Ureter (tissue), 1 donor: ENCODE results near the gene SH3RF3. TPM values are rescaled to one million over a fixed set of nuclear protein-coding genes. Genes with fewer than 3 reads are reported as not detected.
A peak's percentile ranks its signal among the peaks of the same experiment; 100 is the strongest.

ENCODE experiments used
- DNase-seq: peaks from one replicate; pipeline ENCODE4 v3.0.0-alpha.2; 2020; ENCODE audit warnings: low spot score
- total RNA-seq: library from RNA; stranded (reverse); gene quantifications from one replicate; pipeline ENCODE4 v1.2.4, GENCODE V29; 2023
- donor health status: DM: yes; HTN: yes; CAD: no.

Gene SH3RF3
- total RNA-seq, 1 donor from 2014 or later = 8.0 TPM

DNA sequence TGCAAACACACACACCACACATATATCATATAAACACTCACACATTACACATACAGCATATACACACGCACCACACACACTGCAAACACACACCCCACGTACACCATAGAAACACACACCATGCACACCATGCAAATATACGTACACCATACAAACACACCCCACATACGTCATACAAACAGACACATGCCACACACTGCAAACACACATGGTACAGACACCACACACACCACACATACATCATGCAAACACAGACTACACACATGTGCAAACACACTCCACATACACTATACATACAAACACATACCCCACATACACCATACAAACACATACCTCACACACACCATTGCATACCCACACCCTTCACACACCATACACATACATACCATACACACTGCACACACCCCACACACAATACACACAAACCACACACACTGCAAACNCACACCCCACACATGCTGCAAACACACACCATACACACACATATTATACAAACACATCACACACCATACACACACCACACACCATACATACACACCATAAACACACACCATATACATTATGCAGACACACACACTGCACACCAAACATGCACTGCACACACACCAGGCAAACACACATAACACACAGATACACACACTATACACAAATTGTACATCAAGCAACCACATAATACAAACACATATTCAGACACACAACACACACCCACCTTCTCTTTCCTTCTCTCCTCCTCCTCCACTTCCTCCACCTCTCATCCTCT is 364.4 kb downstream of the SH3RF3 start:
- DNase-seq = no peak

DNA sequence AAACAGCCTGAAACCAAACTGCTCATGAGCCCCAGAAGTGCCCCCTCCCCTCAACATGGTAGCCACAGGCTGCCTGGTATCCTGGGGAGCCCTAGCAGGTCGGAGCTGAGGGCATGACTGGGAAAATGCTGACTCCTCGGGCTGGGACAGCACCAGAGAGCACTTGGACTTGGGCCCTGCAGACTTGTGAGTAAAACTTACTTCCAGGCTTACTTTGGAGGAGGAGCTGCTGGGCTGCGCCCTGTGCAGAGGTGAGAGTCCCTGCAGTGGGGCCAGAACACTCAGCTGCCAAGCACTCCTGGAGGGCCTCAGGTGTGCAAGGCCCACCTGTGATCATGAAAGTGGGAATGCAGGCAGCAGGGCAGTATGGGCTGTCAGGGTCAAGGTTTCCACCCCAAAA is 365.3 kb downstream of the SH3RF3 start:
- DNase-seq = no peak

DNA sequence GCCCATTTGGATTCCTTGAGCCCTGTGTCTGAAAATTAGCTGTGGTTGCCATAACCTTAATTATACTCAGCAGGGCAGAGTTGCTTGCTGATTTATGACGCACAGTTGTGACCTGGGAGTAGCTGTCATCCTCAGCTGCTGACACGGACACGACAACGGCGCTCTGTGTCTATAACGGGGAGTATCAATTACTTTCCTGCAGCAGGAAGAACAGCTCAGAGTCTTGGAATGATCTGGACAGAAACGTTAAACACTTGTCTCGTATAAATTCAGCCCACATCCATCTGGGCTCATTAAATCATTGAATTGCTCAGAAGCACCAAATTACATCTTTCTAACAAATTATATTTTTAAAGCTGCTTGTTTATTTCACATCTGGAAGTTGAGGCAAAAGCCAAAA is 368.5 kb downstream of the SH3RF3 start:
- DNase-seq = no peak

DNA sequence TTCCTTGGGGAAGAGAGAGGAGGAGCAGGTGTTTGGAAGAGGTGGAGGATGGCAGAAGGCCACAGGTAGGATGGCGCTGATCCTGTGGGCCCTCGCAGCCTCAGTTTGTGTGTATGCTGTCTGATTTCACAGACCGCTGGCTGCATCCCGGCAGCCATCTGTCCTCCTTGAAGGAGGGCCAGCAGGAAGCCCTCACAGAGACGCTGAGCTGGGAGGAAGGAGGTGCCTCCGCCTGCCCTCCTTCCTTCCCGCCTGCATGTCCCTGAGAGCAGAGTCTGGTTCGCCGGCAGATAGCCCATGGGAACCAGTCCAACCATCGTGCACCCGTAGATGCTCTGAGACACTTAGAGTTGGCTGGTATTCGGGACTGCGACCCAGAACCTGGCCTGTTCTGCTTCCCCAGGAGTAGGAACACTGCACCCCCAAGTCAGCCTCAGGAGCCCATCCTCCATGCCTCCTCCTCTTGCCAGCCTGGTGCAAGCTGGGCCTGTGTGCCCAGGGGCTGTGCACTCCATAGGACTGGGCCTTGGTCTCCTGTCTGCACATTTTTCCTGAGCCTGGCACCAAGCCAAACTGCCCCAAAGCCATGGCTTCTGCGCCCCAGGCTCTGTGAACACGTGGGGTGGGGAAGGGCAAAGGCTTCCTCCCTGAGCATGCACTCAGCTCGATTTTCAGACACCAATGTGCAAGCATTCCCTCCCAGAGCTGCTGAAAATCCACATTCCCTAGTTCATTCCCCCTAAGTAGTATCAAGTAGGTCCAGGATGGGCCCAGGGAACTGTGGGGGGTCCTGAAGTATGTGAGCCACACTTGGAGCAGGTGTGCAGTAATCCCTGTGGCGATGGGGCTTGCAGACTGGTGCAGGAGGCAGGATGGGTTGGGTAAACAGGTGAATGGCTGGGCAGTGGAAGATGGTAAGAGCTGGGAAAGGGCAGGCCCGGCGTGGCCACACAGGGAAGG is 369.2 kb downstream of the SH3RF3 start:
- no peak for DNase-seq

DNA sequence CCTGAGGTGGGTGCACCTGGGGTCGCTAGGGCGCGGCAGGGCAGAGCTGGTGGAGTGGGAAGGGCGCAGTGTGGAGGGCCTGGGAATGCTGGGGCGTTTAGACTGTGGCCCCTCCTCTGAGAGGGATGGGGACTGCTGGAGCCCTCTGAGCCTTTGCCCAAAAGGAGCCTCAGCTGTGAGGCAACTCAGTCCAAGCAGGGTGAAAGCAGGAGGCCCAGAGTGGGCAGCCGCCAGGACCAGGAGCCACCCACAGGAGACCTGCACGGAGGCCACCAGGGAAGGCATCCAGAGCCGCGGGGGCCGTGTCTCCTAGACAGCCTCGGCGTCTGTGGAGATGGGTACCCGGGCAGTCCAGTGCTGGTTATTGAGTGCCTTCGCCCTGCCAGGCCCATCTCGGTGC is 369.9 kb downstream of the SH3RF3 start:
- no peak for DNase-seq

DNA sequence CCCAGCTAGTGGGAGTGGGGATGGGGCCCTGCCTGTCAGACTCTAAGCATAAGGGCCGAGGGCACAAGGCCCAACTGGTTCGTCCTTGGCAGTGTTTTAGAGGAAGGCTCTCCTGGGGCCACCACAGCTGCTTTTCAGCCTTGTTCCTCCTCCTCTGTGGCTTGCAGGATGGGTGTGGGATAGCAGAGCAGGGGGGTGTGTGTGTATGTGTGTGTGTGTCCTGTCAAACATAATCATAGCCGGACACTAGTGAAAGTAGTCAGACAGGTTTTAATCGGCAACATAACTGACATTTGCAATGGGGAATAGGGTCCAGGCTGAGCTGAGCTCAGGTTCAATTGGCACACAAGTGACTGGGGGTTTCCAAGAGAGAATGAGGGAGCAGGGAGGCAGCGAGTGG is 370.6 kb downstream of the SH3RF3 start:
- DNase-seq = peak; percentile 68

DNA sequence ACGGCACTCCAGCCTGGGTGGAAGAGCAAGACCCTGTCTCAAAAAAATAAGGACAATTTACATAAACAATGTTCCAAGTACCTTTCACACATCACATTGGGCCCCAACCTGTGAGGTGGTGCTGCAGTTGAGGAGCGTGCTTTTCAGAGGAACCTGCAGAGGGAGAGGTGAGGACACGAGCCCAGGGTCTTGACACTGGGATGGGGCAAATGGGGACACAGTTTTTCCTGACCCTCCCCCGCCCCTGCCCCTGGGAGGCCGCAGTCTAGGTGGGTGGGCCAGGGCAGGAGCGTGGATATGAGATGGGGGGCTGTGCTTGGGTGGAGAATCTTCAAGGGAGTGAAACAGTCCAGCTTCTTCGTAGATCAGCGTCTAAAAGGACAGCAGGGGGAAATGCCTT is 371.9 kb downstream of the SH3RF3 start:
- DNase-seq = no peak

DNA sequence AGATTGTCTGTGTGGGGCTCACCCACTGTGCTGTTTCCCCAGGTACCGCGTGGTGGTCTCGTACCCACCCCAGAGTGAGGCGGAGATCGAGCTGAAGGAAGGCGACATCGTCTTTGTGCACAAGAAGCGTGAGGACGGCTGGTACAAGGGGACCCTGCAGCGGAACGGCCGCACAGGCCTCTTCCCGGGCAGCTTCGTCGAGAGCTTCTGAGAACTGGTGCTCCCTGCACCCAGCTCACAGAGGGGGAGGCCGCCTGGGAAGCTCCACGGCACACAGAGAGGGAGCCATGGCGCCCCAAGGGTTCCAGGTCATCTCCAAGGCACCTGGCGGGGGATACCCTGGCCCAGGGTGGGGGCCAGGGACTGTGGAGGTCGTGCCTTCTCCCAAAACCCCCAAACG is 372.5 kb downstream of the SH3RF3 start:
- DNase-seq = no peak

DNA sequence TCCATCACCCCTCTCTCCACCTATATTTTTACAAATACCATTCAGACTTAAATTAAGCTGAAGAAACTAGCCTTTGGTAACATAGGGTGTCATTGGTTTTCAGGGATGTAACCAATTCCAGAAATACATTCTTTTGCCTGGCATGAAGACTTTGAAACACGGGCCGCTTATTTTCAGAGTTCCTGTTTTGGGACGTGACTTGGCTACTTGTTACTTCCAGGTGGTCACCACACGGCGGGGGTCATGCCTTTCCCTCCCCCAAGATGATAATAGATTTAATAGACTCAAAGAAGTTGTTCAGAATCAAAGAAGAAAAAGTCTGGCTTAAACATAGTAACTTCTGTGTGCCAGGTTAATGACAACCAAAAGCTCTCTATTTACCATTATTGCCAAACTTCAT is 374.2 kb downstream of the SH3RF3 start:
- DNase-seq = no peak

DNA sequence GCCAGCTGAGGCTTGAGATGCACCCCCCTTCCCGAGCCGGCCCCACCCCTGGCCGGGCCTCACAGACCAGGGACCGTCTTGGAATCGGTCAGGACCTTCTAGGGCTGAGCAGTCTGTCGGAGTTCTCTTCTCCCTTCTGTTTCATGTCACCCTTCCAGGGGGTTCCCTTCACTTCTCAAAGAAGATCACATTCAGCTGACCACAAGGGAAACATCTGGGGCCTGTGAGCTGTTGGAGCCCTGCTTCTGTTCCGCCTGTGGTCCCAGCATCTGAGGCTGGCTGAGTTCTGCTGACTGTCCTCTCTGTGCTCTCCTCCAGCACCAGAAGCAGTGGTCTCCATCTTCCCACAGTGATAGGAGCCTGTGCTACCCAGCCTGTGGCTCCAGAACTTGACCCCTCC is 378.2 kb downstream of the SH3RF3 start:
- DNase-seq = no peak

DNA sequence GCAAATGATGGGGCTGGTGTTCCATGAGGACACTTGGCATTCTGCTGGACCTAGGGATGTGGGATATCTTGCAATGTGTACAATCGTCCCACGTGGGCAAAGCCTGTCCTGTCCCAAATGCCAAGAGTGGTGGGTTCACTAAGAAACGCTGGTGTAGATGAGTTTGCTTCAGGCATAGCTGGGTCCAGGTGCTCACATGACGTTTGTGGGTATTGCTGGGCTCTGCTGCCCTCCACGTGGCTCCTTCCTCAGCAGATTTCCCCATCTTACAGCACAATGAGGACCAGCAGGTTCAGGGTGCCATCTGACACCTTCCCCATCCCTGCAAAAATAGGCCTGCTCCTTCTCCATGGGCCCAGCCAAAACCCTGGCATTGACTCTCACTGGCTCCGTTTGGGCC is 378.8 kb downstream of the SH3RF3 start:
- DNase-seq = no peak

DNA sequence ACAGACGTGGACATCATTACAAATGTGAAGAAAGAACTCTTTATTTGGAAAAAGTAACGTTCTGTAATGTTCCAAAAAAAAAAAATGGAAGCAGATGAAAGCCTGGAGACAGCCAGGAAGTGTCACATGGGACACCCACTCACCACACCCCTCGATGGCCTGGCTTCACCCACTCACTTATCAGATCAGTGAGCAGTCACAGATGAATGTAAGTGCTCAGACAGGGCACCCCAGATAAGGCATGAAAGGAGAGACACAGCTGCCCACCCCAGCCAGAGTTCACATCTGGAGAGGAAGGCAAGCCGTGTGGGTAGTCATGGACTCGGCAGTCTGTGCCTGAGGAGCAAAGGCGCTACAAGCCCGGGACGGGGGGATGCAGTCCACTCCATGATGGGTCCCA is 379.6 kb downstream of the SH3RF3 start:
- DNase-seq = no peak

DNA sequence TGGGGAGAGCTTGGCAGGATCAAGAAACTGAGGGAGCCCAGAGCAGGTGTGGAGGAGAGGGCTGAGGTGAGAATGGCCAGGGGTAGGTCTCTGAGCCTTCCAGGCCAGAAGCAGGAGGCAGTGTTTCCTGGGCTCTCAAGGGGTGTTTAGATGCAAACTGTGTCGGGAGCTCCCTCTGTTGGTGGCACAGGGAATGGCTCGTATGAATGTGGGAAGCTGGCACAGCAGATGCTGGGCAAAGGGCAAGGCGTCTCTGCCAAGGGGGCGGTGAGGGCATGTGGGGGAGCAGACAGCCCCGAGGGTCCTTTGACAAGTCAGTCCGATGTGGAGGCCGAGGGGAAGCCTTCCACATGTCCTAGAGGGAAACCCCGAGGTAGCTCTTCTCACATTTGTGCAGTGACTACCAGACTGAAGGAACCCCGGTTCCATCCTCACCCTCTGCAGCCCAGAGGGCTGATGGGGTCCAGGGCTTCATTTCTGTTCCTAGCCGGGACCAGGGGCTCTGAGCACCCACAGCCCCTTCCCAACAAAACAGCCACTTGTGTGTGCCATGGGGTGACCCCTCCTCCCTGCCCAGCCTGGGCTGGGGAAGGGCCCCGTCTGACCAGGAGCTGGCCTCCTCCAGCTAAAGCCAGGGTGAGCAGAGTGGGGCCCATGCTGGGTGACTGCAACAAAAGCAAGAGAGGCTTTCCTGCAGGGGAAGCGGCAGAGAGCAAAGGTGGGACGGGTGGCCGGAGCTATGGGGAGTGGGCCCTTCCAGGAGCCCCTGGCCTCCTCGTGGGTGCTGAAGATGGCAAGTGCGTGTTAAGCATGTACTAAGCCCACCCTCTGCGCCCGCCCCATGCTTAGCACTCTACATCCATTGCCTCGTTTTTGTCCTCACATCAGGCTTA is 381.4 kb downstream of the SH3RF3 start:
- DNase-seq = peak; percentile 84

DNA sequence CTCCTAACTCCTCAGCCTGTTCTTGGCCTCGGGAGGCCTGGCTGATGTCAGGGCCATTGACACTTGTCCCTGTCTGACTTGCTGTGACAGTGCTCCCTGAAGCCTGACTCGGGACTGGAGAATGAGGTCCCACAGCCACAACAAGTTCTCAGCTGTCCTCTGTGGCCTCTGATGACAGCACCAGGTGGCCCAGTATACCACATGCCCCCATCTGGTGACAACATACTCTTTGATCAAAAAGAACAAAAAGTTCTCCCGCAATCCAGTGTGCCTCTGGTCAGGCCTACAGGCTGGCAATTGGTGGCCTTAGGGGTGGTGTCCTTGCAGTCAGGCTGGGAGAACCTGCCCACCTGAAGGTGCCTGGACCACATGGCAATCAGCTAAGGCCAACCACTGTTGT is 382.2 kb downstream of the SH3RF3 start:
- DNase-seq = no peak

DNA sequence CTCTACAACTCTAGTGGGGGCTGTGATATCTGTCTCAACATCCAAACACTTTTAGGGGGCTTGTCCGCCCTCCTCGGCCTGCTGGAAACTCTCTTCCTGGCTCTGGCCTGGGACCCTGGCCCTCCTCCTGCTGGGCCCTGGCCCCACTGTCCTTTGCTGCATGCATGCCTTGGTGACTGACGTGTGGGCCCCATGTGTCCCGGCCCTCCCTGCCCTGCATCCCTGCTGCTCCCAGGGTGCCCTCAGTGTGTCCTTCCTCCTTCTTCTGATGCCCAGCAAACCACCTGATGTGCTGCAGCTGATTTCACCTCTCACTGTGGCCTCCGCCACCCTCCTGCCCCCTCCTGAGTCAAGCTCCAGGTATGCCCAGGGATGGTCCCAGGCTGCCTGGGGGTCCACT is 383.1 kb downstream of the SH3RF3 start:
- no peak for DNase-seq

DNA sequence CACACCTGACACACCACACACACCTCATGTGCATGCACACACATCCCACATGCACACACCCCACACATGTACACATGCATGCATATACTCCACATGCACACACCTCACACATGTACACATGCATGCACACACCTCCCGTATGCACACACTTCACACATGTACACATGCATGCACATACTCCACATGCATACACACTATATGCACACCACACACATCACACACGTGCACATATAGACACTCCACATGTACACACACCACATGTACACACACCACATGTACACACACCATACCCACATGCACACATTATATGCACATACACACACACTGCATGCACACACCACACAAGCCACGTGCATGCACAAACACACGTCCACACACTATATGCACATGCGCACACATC is 384.2 kb downstream of the SH3RF3 start:
- no peak for DNase-seq

DNA sequence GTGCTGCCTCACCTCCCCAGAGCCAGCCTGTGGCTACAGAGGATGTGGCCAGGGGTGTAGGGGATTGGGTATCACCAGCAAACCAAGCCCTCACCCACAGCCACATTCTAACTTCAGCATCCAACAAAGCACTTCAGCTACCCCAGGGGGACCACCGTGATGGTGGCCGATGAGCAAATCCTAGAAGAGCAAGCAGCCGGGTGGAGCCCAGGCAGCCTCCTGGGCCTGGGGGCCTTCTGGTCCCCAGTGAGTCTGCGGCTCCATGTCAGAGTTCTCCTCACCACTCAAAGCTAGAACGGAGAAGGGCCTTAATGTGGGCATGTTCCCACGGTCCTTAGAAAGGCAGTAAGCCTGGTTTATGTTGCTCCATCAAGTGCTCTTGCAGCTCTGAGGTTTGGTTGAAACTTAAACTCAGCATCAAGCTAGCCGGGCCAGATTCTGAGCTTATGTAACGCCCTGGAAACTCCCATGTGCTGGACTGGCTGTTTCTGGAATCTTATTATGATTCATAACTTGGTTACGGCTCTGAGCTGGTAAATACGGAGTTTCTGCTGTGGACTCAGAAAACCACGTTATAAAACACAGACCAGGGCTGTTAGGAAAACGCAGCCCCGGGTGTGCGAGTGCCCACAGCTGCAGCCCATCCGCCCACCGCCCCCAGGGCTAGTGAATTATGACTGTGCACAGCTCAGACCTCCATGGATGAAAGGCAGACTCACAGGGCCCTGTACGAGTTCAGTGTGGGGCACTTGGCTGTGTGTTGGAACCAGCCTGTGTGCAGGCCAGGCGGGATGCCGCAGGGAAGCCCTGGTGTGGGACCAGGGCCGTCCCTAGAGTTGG is 385.0 kb downstream of the SH3RF3 start:
- DNase-seq = peak; percentile 62

DNA sequence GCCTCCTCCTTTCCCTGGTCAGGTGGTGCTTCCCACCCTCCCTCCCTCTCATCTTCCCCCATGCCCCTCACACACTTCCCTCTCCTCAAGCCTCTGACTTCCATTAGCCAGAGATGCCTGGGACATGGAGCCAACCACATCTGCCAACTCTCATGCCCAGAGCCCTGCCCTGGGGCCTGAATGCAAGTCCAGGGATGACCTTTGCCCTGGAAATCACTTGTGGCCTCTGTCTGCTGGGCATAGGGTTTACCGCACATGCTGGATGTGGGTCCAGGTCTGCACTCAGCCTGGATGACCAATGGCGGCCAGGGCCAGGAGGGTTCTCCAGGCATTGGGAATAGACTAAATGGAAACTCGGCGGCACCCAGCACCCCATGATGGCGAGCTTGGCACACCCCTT is 385.9 kb downstream of the SH3RF3 start:
- no peak for DNase-seq

DNA sequence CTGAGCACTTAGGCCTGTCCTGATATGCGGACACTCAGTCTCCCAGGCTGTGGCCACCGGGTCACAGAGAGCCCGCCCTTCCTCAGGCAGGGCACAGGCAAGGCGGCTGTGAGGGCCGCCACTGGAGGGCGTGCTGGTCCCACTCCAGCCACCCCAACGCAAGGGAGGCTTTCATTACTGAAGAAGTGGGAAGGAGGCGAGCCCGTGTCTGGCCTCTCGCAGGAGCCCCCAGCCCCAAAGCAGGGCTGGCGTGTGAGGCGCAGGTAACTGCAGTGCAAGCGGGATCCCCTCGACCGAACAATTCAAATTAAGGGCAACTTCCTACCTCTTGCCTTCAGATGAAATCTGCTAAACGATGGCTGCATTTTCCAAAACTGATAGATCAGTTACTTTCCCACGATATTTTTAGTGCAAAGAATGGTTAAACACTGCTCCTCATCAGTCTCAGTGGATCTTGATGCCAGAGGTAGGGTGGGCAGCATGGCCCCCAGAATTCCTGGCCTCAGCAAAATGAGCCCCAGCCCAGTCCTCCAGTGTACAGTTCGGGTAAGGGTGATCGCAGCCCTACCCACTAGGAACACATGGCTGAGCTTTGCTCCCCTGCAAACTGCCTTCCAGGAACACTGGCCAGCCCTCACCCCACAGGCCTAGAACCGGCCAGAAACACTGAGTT is 387.6 kb downstream of the SH3RF3 start:
- no peak for DNase-seq

DNA sequence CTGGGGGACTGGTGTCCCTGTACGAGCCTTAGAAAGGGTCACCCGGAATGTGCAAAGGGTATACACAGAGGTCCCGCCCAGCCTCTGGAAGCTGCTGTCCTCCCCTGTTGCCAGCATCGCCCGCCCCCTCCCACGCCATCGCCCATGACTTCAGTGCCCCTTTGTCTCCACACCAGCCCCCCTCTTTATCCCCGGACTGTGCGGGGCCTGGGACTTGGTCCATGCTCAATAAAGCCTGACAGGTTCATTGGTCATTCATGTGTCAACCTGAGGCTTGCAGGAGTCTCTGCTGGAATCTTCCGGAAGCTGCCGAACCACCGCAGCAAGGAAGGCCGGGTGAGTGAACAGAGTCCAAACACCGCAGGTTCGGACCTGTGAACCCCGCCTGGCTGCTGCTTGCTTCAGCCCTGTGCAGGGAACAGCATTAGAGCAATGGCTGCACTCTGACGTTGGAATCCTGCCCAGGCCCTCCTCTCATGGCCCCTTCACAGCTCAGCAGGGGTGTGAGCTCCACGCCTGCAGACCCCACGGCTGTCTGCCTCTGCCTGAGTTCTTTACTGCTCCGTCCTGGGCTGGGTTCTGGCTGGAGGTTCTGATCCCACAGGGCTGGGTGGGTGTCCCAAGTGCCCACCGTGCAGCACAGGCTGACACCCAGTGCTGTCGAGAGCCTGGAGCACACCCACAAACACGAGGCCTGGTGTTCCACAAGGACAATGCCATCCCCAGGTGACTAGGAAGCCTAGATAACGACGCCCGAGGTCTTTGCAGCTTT is 388.3 kb downstream of the SH3RF3 start:
- no peak for DNase-seq
